ENCODE data around the gene PCDHGB4. TPM values are rescaled to one million over a fixed set of nuclear protein-coding genes. Genes with fewer than 3 reads are reported as not detected.
A peak's percentile ranks its signal among the peaks of the same experiment; 100 is the strongest.

Gene PCDHGB4
- total RNA-seq, 2 donors from 2014 or later, result 11.6 to 18.1 TPM

DNA sequence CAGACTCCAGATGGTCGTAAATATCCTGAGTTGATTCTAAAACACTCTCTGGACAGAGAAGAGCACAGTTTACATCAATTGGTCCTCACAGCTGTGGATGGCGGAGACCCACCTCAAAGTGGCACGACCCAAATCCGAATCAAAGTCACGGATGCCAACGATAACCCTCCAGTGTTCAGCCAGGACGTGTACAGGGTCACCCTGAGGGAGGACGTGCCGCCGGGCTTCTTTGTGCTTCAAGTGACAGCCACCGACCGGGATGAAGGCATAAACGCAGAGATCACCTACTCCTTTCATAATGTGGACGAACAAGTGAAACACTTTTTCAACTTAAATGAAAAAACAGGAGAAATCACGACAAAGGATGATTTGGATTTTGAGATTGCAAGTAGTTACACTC is 26.8 kb upstream of the PCDHGB4 start:
- ATAC-seq (ENCODE audit: insufficient number of reproducible peaks, low FRiP score, low read depth) (no peak), DNase-seq (ENCODE audit: low spot score) (no peak)
- Histone ChIP-seq H3K27me3 (replicated peaks; ENCODE audit: insufficient read depth) (no peaks in the 10 kb centered on the region), H3K9me3 (peaks cover 89% of the 10 kb centered on the region), H3K4me3 (peak overlapping the region; percentile 60), H3K27ac (no peak overlapping the region), H3K36me3 (no peaks in the 10 kb centered on the region), H3K4me1 (ENCODE audit: control insufficient read depth in 1 of 2, low read depth in 2 of 2) (no peaks in the 10 kb centered on the region)
- TF ChIP-seq, protein P1, sequence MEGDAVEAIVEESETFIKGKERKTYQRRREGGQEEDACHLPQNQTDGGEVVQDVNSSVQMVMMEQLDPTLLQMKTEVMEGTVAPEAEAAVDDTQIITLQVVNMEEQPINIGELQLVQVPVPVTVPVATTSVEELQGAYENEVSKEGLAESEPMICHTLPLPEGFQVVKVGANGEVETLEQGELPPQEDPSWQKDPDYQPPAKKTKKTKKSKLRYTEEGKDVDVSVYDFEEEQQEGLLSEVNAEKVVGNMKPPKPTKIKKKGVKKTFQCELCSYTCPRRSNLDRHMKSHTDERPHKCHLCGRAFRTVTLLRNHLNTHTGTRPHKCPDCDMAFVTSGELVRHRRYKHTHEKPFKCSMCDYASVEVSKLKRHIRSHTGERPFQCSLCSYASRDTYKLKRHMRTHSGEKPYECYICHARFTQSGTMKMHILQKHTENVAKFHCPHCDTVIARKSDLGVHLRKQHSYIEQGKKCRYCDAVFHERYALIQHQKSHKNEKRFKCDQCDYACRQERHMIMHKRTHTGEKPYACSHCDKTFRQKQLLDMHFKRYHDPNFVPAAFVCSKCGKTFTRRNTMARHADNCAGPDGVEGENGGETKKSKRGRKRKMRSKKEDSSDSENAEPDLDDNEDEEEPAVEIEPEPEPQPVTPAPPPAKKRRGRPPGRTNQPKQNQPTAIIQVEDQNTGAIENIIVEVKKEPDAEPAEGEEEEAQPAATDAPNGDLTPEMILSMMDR (IDR thresholded peaks at IDR 0.05), result no peak

DNA sequence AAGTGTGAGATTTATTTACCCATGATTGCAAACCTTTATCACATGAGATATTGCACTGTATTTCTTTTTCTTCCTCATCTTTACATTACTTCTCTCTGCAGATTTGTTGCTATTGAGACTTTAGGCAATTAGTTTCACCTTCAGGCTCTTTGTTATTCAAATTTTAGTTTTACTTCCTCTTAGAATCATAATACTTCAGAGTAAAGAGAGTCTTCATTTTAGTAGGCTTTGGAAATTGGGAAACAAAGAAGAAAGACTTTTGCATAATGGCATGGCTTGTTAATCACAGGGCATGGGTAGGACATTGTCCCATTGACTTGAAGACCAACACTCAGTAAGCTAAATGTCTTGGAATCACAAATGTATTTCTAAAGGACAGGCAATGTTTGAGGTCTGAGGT is 24.8 kb upstream of the PCDHGB4 start:
- H3K9me3 ChIP-seq, result peaks cover 90% of the 10 kb centered on the region
- no peaks in the 10 kb centered on the region for H3K4me1 ChIP-seq (ENCODE audit: control insufficient read depth in 1 of 2, low read depth in 2 of 2)
- H3K27ac ChIP-seq, result no peak overlapping the region
- no peaks in the 10 kb centered on the region for H3K27me3 ChIP-seq (replicated peaks; ENCODE audit: insufficient read depth)
- H3K4me3 ChIP-seq, result no peak overlapping the region
- TF ChIP-seq, protein P1 (IDR thresholded peaks at IDR 0.05), result no peak
- DNase-seq (ENCODE audit: low spot score) (no peak), ATAC-seq (ENCODE audit: insufficient number of reproducible peaks, low FRiP score, low read depth) (no peak)
- H3K36me3 ChIP-seq, result no peaks in the 10 kb centered on the region

DNA sequence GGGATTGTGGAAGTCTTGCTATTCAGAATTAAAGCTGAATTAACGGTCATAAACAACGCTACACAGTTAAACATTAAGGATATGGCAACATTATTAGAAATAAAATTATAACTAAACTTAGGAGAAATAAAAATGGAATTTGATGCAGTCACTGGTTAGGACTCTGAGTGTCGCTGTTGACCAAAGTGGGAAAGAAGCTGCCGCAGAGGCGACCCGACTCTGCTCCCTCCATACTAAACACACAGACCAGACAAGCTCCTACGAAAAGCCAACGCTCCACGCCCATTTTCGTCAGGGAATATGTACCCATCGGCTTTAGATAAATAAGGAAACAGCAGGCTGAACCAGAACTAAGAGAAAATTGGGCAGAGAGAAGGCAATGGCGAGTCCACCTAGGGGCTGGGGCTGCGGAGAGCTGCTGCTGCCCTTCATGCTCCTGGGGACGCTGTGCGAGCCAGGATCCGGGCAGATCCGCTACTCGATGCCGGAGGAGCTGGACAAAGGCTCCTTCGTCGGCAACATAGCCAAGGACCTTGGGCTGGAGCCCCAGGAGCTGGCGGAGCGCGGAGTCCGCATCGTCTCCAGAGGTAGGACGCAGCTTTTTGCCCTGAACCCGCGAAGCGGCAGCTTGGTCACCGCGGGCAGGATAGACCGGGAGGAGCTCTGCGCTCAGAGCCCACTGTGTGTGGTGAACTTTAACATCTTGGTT is 23.4 kb upstream of the PCDHGB4 start, which contains the start of gene PCDHGA5:
TSS of gene PCDHGA5 (plus strand) at position 211 of the 709 bp plus-strand sequence. CDS start at position 380, 169 bp downstream.
- H3K27ac ChIP-seq, result no peak within 1 kb of the TSS
- DNase-seq (ENCODE audit: low spot score) (no peak), ATAC-seq (ENCODE audit: insufficient number of reproducible peaks, low FRiP score, low read depth) (no peak)
- no peaks in the 10 kb centered on the region for H3K4me1 ChIP-seq (ENCODE audit: control insufficient read depth in 1 of 2, low read depth in 2 of 2)
- no peaks in the 10 kb centered on the region for H3K27me3 ChIP-seq (replicated peaks; ENCODE audit: insufficient read depth)
- peak within 1 kb of the TSS; percentile 3 for H3K4me3 ChIP-seq
- TF ChIP-seq, protein P1 (IDR thresholded peaks at IDR 0.05), result no peak
- no peaks in the 10 kb centered on the region for H3K36me3 ChIP-seq
- peaks cover 84% of the 10 kb centered on the region for H3K9me3 ChIP-seq

DNA sequence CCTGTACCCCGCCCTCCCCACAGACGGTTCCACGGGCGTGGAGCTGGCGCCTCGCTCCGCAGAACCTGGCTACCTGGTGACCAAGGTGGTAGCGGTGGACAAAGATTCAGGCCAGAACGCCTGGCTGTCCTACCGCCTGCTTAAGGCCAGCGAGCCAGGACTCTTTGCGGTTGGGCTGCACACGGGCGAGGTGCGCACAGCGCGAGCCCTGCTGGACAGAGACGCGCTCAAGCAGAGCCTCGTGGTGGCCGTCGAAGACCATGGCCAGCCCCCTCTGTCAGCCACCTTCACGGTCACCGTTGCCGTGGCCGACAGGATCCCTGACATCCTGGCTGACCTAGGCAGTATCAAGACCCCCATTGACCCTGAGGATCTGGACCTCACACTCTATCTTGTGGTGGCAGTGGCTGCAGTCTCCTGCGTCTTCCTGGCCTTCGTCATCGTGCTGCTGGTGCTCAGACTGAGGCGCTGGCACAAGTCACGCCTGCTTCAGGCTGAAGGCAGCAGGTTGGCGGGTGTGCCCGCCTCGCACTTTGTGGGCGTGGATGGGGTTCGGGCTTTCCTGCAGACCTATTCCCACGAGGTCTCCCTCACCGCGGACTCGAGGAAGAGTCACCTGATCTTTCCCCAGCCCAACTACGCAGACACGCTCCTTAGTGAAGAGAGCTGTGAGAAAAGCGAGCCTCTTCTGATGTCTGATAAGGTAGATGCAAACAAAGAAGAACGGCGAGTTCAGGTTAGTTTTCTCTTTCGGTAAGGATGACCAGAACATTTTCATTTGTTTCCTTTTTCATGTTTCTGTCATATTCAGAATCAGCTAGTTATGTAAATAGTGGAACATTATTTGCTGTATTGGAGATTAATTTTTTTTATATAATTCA is 21.2 kb upstream of the PCDHGB4 start:
- Histone ChIP-seq H3K27me3 (replicated peaks; ENCODE audit: insufficient read depth) (no peaks in the 10 kb centered on the region), H3K27ac (no peak overlapping the region), H3K4me3 (peak overlapping the region; percentile 13), H3K36me3 (no peaks in the 10 kb centered on the region), H3K9me3 (peaks cover 85% of the 10 kb centered on the region), H3K4me1 (ENCODE audit: control insufficient read depth in 1 of 2, low read depth in 2 of 2) (no peaks in the 10 kb centered on the region)
- no peak for ATAC-seq (ENCODE audit: insufficient number of reproducible peaks, low FRiP score, low read depth)
- DNase-seq (ENCODE audit: low spot score), result no peak
- TF ChIP-seq, protein P1 (IDR thresholded peaks at IDR 0.05), result no peak

All from thoracic aorta (tissue), 2 donors.